Measurements from ENCODE around the gene ACOT8. TPM values are rescaled to one million over a fixed set of nuclear protein-coding genes. Genes with fewer than 3 reads are reported as not detected.
A peak's percentile ranks its signal among the peaks of the same experiment; 100 is the strongest.

The ACOT8 gene
- total RNA-seq, 2 donors from 2014 or later: 36.8 to 42.8 TPM

- H3K27me3 ChIP-seq: peaks cover 0 to 7% of the 10 kb centered on the region in 2 donors
- no peaks in the 10 kb centered on the region for H3K9me3 ChIP-seq
- no peak overlapping the region for H3K27ac ChIP-seq
- H3K4me3 ChIP-seq: no peak overlapping the region
- intact Hi-C loops (cut with DNase I): no loop called here
- DNase-seq (no peak), ATAC-seq (no peak)
- H3K36me3 ChIP-seq (replicated peaks in 1 of 2; ENCODE audit: insufficient read depth in 1 of 2, low read depth in 2 of 2): no peaks in the 10 kb centered on the region
- H3K4me1 ChIP-seq: peaks cover 19% of the 10 kb centered on the region
- 56 to 64% methylated on average over 6 of the region's 6 CpGs for WGBS, 2 donors
- TF ChIP-seq POLR2A (IDR thresholded peaks at IDR 0.05) (no peak), CTCF (IDR thresholded peaks at IDR 0.05) (no peak)
These were observed 29.5 kb downstream of the ACOT8 start for GRCh38 chr20:45827712-45828111.

- ATAC-seq (no peak), DNase-seq (no peak)
- no peak for TF ChIP-seq POLR2A (IDR thresholded peaks at IDR 0.05)
- no peak for TF ChIP-seq CTCF (IDR thresholded peaks at IDR 0.05)
- H3K36me3 ChIP-seq (replicated peaks in 1 of 2; ENCODE audit: insufficient read depth in 1 of 2, low read depth in 2 of 2): no peaks in the 10 kb centered on the region
- peaks cover 18% of the 10 kb centered on the region for H3K4me1 ChIP-seq
- no peak within 1 kb of the TSS for H3K27ac ChIP-seq
- WGBS, 2 donors: 78 to 90% methylated on average over 2 to 8 of the region's 8 CpGs
- intact Hi-C loops (cut with DNase I): no loop called here
- no peak within 1 kb of the TSS for H3K4me3 ChIP-seq
- peaks cover 0 to 7% of the 10 kb centered on the region in 2 donors for H3K27me3 ChIP-seq
- H3K9me3 ChIP-seq: no peaks in the 10 kb centered on the region
These were observed 30.1 kb downstream of the ACOT8 start, which contains the start of gene TNNC2 for GRCh38 chr20:45827030-45827652. Gene TNNC2 (minus strand): TSS chr20:45827312. CDS start chr20:45827248, 64 bp downstream.

DNA sequence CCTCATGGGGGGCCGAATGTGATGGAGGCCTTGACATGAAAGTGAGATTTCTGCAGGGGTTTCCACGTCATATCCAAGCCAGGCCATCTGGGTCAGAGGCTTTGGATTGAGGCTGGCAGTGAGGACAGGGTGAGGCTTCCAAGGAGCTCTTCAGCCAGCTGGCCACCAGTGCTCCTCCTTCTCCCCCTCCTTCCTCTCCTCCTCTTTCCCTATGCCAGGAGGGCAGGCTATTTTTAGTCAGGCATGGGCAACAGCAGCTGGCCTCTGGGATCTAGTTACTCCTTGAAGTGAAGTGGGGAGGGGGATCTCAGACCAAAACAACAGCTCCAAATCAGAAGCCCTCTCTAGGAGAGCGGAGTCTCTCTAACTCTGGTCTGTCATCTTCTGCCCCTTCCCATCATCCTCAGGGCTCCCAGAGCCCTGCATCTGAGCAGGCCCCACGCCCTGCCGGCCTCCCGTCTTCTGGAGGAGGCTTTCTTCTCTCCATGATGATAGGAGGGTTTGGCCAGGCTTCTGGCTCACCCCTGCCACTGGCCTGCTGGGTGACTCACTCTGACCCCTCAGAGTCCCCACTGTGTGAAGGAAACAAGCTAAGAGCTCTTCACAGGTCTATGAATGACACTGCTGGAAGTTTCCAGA is 30.7 kb downstream of the ACOT8 start:
- Histone ChIP-seq H3K4me3 (no peak overlapping the region), H3K27ac (no peak overlapping the region), H3K27me3 (peaks cover 0 to 7% of the 10 kb centered on the region in 2 donors), H3K4me1 (peaks cover 18% of the 10 kb centered on the region), H3K9me3 (no peaks in the 10 kb centered on the region), H3K36me3 (replicated peaks in 1 of 2; ENCODE audit: insufficient read depth in 1 of 2, low read depth in 2 of 2) (no peaks in the 10 kb centered on the region)
- DNase-seq (no peak), ATAC-seq (no peak)
- 75 to 80% methylated on average over 3 to 6 of the region's 6 CpGs for WGBS, 2 donors
- TF ChIP-seq CTCF (IDR thresholded peaks at IDR 0.05) (no peak), POLR2A (IDR thresholded peaks at IDR 0.05) (no peak)
- intact Hi-C loops (cut with DNase I): no loop called here

- Histone ChIP-seq H3K4me3 (no peak overlapping the region), H3K4me1 (peaks cover 18% of the 10 kb centered on the region), H3K27ac (no peak overlapping the region), H3K9me3 (no peaks in the 10 kb centered on the region), H3K36me3 (replicated peaks in 1 of 2; ENCODE audit: insufficient read depth in 1 of 2, low read depth in 2 of 2) (no peaks in the 10 kb centered on the region), H3K27me3 (peaks cover 0 to 17% of the 10 kb centered on the region in 2 donors)
- DNase-seq: peak; percentile 26 to 52 (median 38)
- intact Hi-C loops (cut with DNase I): no loop called here
- peak; percentile 69 for ATAC-seq
- no peak for TF ChIP-seq POLR2A (IDR thresholded peaks at IDR 0.05)
- TF ChIP-seq CTCF (IDR thresholded peaks at IDR 0.05): peak in 5 of 7 experiments; percentile 8 to 50 (median 47)
- WGBS, 2 donors: 14 to 27% methylated on average over 15 to 56 of the region's 57 CpGs
These were observed 33.0 kb downstream of the ACOT8 start for GRCh38 chr20:45823949-45824835.
